ENCODE results near the gene OSBPL7.

GRCh38 chr17:47808830-47809480 lies 12.6 kb downstream of the OSBPL7 start:
- TF ChIP-seq POLR2A (IDR thresholded peaks at IDR 0.05; ENCODE audit: low read depth, low read length), result no peak
- no peak for TF ChIP-seq POLR2AphosphoS5 (IDR thresholded peaks at IDR 0.05; ENCODE audit: insufficient read depth, low read depth, low read length)
